KOPT-K1 (cell line): ENCODE measurements around the gene EXT2.

ENCODE experiments used
- H3K27ac ChIP-seq: fragments of 200-600 bp; sonication (generic); 2 replicates; pipeline ENCODE4 v1.5.1; 2016; ENCODE audit warnings: antibody characterized with exemption, mild to moderate bottlenecking, low read depth, low read length; ENCODE audit not compliant: poor library complexity, severe bottlenecking
- H3K36me3 ChIP-seq: fragments of 200-600 bp; sonication (generic); 2 replicates; pipeline ENCODE4 v1.5.1; 2017; ENCODE audit warnings: antibody characterized with exemption, mild to moderate bottlenecking, low read length, moderate library complexity; ENCODE audit not compliant: insufficient read depth
- H3K9me3 ChIP-seq: fragments of 200-600 bp; sonication (generic); 2 replicates; pipeline ENCODE4 v1.5.1; 2017; ENCODE audit warnings: antibody characterized with exemption, low read length, mild to moderate bottlenecking; ENCODE audit not compliant: insufficient read depth, poor library complexity, severe bottlenecking

EXT2 gene

DNA sequence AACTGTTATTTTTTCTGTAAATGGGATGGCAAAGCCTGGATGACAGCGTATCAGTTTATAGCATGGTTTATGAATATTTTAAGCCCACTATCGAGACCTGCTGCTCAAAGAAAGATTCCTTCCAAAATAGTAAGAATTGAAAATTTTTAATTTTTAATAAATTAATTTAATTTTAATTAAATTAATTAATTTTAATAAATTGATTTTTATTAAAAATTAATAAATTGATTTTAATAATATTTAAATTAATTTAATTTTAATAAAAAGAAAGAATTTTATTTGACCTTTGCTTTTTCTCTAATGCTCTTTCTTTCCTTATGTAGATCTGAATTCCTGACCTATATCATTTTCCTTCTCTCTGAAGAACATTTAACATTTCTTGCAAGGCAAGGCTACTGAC lies 62.9 kb downstream of the EXT2 start:
- peaks cover 11% of the 10 kb centered on the region for H3K9me3 ChIP-seq
- no peaks in the 10 kb centered on the region; the same call in 1 of the 2 replicates for H3K36me3 ChIP-seq
- no peak overlapping the region for H3K27ac ChIP-seq

DNA sequence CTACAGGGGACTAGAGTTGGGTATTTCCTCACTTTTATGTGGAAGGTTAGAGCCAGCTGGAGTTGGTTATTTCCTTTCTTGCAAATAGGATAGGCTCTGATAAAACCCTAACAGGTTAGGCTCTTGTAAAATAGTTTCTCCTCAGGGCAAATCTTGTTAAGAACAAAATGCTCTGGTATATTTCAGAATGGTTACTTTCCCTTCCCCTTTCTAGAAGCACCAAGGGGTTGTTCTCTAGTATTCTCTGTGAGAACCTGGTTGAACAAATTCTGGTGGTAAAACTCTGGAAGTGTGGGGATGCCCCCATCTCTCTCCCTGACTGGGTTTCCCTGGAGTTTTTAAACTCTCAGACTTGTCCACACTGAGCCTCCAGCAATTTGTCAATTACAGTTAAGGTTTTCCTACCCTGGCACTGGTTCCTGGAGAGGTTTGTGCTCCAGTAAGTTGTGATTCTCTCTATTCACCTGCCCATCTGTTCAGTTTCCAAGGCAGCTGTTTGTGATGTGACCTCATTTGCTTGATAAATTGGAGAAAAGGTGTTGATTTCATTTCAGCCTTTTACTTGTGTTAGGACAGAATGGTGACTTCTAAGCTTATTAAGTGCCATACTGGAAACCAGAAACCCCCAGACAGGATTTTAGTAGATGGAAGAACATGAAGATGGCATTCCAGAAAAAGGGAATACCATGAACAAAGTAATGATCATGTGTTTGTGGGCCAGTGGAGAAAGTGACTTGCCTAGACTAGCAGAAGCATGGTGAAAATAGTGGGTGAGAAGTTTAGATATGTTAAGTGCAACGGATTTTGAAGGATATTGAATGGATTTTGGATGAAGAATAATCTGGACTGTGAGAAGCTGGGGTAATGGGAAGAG lies 64.6 kb downstream of the EXT2 start:
- H3K36me3 ChIP-seq, result no peaks in the 10 kb centered on the region; the same call in 1 of the 2 replicates
- peaks cover 11% of the 10 kb centered on the region for H3K9me3 ChIP-seq
- no peak overlapping the region for H3K27ac ChIP-seq

DNA sequence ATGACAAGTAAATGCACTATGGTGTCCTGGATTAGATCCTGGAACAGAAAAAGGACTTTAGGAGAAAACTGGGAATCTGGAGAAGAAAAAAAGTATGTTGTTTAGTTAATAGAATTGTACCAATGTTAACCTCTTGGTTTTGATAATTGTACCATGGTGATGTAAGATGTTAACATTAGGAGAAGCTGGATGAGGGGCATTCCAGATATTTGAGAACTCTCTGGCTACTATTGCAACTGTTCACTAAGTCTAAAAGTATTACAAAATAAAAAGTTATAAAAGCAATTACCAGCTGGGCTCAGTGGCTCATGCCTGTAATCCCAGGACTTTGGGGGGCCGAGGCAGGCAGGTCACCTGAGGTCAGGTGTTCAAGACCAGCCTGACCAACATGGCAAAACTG lies 66.5 kb downstream of the EXT2 start:
- Histone ChIP-seq H3K9me3 (peaks cover 11% of the 10 kb centered on the region), H3K36me3 (no peaks in the 10 kb centered on the region; the same call in 1 of the 2 replicates), H3K27ac (no peak overlapping the region)

DNA sequence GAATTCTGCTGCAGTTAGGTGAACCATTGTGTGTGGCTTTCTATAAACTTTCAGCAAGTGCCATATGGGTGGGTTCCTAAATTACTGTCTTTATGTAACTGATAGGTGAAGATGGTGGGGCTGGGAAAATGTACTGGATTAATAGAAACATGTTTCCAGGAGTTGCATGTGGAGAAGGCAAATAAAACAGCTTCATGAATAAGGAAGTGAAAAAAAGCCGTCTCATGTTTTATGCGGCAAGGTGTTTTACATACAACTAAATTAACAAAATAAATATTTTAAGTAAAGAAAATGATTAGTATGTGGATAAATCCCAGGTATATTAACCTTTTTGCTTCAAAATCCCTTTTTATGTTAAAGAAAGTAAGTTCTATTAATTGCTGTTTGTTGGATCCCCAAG lies 67.2 kb downstream of the EXT2 start:
- no peaks in the 10 kb centered on the region; the same call in 1 of the 2 replicates for H3K36me3 ChIP-seq
- peaks cover 6% of the 10 kb centered on the region for H3K9me3 ChIP-seq
- H3K27ac ChIP-seq, result no peak overlapping the region

DNA sequence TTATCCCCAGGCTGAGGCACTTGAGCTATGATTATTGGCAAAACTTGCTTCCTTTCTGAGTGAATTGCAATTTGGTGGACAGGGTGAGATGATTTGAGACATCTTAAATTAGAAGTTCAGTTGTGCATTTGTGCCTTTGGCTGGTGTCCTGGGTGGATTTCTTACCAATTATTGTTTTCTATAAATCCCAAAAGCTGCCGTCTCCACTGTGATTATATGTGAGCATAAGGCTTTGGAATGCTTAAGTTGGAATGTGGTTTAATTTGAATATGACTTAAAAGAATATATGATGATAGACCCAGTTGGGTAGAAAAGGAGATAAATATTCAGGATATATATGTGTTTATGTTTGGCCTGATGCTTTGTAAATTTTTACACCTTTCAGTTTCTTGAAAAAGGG lies 70.0 kb downstream of the EXT2 start:
- no peak overlapping the region for H3K27ac ChIP-seq
- H3K9me3 ChIP-seq, result no peaks in the 10 kb centered on the region
- H3K36me3 ChIP-seq, result no peaks in the 10 kb centered on the region

DNA sequence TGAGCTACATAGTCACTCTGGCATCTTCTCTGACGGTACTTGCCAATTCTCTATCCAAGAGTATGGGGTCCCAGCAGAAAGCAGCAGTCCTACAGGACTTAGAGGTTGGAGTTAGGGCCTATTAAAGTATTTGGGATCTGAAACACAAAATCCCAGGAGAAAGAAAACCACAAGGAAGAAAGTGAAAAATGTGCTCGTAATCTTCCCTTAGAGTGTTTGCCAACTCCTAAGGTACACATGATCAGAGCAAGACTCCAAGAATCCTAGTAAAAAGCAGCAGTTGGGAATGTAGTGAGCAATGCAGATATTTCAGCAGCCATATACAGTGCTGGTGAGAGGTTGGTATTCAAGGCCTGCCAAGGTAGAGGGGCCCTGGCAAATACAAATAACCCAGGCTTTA lies 71.6 kb downstream of the EXT2 start:
- Histone ChIP-seq H3K27ac (no peak overlapping the region), H3K36me3 (no peaks in the 10 kb centered on the region), H3K9me3 (no peaks in the 10 kb centered on the region)

DNA sequence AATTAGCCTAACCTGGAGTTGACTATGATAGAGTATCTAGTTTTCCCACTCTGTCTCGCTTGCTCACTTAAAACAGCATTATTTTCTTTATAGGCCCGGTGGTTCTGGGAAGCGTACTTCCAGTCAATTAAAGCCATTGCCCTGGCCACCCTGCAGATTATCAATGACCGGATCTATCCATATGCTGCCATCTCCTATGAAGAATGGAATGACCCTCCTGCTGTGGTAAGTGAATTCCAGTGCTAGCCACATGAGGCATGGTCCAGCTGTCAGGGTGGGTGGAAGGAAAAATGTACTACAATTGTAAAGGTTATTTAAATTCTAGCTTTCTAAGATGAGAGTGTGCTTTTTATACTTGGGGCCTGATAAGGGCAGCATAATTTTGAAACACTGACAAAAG lies 76.0 kb downstream of the EXT2 start:
- no peaks in the 10 kb centered on the region for H3K9me3 ChIP-seq
- no peaks in the 10 kb centered on the region for H3K36me3 ChIP-seq
- no peak overlapping the region for H3K27ac ChIP-seq

DNA sequence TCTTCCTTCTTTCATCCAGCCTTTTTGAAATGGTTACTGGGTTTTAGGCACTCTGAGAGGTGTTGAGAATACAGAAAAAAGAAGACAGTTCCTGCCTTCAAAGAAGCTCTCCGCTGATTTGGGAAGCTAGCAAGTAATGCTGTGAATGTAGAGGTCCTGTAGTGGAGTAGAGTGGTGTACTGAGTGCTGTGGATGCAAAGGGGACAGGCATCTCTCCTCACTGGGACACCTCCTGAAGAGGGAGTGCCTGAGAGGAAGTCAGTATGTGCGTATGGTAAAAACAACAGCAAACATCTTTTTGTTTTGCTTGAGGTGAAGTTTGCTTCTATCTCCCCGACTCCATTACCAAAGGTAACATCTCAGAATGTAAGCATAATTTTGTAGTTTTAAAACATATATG lies 77.5 kb downstream of the EXT2 start:
- Histone ChIP-seq H3K27ac (no peak overlapping the region), H3K36me3 (no peaks in the 10 kb centered on the region), H3K9me3 (no peaks in the 10 kb centered on the region)

DNA sequence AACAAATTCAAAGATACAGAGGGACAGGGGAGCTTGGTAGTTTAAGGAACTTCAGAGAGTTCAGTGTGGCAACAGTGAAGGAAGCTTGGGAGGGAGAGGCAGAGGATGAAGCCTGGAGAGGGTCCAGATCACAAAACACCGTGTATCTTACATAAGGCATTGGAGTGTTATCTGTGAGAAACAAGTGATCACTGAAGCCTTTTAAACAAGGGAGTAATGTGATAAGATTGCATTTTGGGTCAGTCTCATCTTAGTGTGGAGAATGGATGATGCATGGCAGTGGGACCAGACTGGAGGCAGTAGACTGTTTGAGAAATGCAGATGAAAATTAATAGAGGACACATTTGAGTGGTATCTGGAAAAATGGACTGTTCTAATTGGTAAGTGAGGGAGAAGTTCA lies 79.4 kb downstream of the EXT2 start:
- no peaks in the 10 kb centered on the region for H3K9me3 ChIP-seq
- no peaks in the 10 kb centered on the region for H3K36me3 ChIP-seq
- no peak overlapping the region for H3K27ac ChIP-seq

DNA sequence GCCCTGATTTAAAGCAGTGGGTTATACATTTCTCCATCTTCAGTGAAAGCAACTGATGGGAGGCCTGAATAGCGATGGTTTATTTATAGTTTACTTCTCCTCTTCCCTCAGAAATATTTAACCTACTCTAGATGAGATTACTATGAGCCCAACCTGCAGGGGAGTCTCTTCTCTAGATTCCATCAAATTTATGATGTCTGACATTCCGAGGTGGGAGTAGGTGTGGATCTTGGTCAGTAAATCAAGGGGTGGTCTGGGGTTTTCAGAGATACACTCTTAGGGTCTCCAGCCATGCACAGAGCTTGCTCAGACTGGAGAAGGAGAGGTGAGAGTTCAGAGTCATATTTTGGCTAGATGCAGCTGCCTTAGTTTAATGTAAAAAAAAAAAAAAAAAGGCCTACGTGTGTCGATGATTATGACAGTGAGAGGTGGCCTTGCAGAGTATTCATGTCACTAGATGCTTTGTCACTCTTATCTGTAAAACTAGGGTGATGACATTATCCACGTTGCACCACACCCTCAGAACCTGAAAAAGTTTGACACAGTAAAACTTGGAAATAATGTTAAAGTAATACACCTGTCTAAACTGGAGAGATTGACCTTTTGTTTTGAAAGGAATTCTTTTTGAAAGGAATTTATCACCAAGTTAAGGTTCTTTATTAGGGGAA lies 81.2 kb downstream of the EXT2 start:
- no peaks in the 10 kb centered on the region for H3K36me3 ChIP-seq
- H3K27ac ChIP-seq, result no peak overlapping the region
- H3K9me3 ChIP-seq, result no peaks in the 10 kb centered on the region

DNA sequence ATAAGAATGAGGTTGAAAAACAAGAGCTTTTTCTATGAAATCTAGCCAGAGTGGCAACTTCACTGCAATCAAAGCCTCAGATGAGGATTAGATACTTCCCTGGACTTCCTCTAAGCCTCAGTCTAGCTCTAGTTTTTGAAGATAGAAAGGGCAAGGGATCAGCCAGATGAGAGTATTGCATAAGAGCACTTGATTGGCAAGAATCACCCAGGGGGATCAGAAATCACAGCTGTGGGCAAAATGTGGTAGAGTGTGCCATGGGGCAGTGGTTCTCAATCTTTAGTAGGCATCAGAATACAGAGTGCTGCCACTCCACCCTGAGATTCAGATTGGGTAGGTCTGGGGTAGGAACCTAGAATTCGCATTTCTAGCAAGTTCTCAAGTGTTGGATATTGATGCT lies 82.4 kb downstream of the EXT2 start:
- Histone ChIP-seq H3K27ac (no peak overlapping the region), H3K36me3 (no peaks in the 10 kb centered on the region), H3K9me3 (no peaks in the 10 kb centered on the region)

DNA sequence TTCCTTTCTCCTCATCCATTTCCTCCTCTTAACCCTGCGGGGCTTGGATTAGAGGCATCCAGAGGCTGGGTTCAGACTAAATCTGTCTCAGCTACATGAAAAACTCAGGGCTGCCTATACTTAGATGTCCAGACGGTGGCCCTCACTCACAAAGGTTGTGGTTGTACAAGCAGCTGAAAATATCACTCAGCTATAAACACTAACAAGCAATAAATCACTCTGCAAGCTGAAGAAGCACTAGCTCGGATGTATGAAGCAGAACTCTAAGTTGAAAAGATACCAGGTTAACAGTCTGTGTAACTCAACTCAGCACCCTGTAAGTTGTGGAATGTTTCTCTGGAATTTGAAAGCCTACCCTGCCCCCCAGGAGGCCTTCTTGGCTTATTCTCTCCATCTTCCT lies 82.9 kb downstream of the EXT2 start:
- Histone ChIP-seq H3K9me3 (no peaks in the 10 kb centered on the region), H3K27ac (no peak overlapping the region), H3K36me3 (no peaks in the 10 kb centered on the region)

DNA sequence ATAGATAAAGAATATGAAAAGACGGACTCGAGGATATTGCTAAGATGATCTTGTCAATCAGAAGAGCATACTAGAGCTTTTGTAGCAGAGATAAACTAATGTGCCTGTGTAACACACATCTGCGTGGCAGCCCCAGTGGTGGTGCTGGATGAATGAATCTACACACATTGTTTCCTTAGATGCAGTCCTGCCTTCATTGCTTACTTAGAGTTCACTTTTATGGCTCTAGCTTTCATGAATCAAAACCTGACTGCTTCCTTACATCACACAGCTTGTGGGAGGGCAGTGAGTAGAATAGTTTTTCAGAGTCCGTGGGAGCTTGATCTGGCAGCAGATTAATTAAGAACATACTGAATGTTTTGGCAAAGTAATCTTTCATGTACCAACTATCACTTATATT lies 83.7 kb downstream of the EXT2 start:
- Histone ChIP-seq H3K9me3 (no peaks in the 10 kb centered on the region), H3K36me3 (no peaks in the 10 kb centered on the region), H3K27ac (no peak overlapping the region)

DNA sequence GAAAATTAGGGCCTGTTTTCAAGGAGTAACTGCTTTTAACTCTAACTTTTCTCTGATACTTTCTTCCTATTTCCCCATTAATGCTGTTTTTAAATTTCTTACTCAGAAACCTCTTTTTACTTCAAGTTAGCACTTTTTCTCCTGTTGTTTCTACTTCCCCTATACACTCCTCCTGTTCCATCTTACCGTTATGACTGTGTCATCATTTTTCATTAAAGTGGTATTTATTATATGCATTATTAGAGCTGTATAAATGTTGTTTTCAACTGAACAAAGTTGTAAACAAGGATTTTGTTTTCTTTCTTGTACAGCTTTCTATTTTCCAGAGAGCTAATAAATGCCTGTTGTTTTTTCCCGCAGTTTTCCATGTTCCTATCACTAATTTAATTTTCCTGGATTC lies 84.6 kb downstream of the EXT2 start:
- Histone ChIP-seq H3K27ac (no peak overlapping the region), H3K9me3 (no peaks in the 10 kb centered on the region), H3K36me3 (no peaks in the 10 kb centered on the region)

DNA sequence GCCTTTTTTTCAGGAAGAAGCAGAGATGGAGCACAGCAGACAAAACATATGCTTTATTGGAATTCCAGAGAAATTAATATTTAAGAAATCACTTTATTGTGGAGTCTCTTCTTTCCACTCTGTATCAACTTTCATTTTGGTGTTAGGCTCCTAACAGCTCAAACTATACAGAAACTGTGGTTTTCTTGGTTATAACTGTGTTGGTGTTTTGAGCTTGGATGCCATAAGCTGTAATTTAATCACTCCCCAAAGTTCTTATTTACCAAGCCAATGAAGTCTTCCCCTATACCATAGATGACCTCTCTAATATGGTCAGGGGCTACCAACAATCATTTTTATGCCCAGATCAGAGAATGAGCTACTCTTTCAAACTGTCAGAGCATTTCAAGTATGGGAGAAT lies 90.0 kb downstream of the EXT2 start:
- no peak overlapping the region for H3K27ac ChIP-seq

More for the DNA sequence above, 90.0 kb downstream of the EXT2 start:
- H3K36me3 ChIP-seq, result no peaks in the 10 kb centered on the region
- H3K9me3 ChIP-seq, result peaks cover 21% of the 10 kb centered on the region
